ENCODE measurements around the gene PSMA6. TPM values are rescaled to one million over a fixed set of nuclear protein-coding genes. Genes with fewer than 3 reads are reported as not detected.
A peak's percentile ranks its signal among the peaks of the same experiment; 100 is the strongest.

The PSMA6 gene
- total and polyA plus RNA-seq, 2 of the 13 experiments (the other 11 are each of a cell fraction or from before 2014, with no cell fraction given) = 525 to 1,109 TPM

- no peak for TF ChIP-seq CSRNP2 (CRISPR knock-in tag; conservative IDR thresholded peaks at IDR 0.05; ENCODE audit: low read depth)
- TF ChIP-seq ZNF775 (CRISPR knock-in tag; IDR thresholded peaks at IDR 0.05; ENCODE audit: borderline replicate concordance) = no peak; the same call in 1 of the 2 replicates
- TF ChIP-seq ZNF704 (CRISPR knock-in tag; IDR thresholded peaks at IDR 0.05; ENCODE audit: borderline replicate concordance) = 0 out of 2 replicates have a peak, but pooled peaks have one; percentile 18
- TF ChIP-seq RCOR2 (CRISPR knock-in tag; IDR thresholded peaks at IDR 0.05) = peak; percentile 86; the same call in 1 of the 2 replicates
- TF ChIP-seq ZBTB14 (CRISPR knock-in tag; IDR thresholded peaks at IDR 0.05) = no peak; the same call in 1 of the 2 replicates
- TF ChIP-seq ZNF337 (CRISPR knock-in tag; IDR thresholded peaks at IDR 0.05; ENCODE audit: borderline replicate concordance, low read depth) = no peak
- TF ChIP-seq ADNP (CRISPR knock-in tag; IDR thresholded peaks at IDR 0.05) = no peak
- TF ChIP-seq ZNF17 (CRISPR knock-in tag; IDR thresholded peaks at IDR 0.05) = no peak
- TF ChIP-seq GLI4 (CRISPR knock-in tag; IDR thresholded peaks at IDR 0.05; ENCODE audit: borderline replicate concordance) = 0 out of 2 replicates have a peak, but pooled peaks have one; percentile 68
- peak; percentile 77; the same call in 1 of the 2 replicates for TF ChIP-seq ZNF556 (CRISPR knock-in tag; IDR thresholded peaks at IDR 0.05; ENCODE audit: borderline replicate concordance)
- peak; percentile 39 for TF ChIP-seq FOSL2 (CRISPR knock-in tag; IDR thresholded peaks at IDR 0.05)
- TF ChIP-seq IKZF1 (IDR thresholded peaks at IDR 0.05) = no peak
- TF ChIP-seq ZNF354B (CRISPR knock-in tag; IDR thresholded peaks at IDR 0.05) = peak; percentile 91; the same call in 1 of the 2 replicates
- no peak for TF ChIP-seq EED (CRISPR knock-in tag; IDR thresholded peaks at IDR 0.05)
- no peak; the same call in 1 of the 2 replicates for TF ChIP-seq SMYD3 (CRISPR knock-in tag; IDR thresholded peaks at IDR 0.05)
- TF ChIP-seq U2AF2 (IDR thresholded peaks at IDR 0.05; ENCODE audit: low read depth, low read length) = no peak
- TF ChIP-seq NR1H2 (CRISPR knock-in tag; IDR thresholded peaks at IDR 0.05; ENCODE audit: borderline replicate concordance, low read depth) = no peak
- TF ChIP-seq SETDB1 (CRISPR knock-in tag; IDR thresholded peaks at IDR 0.05; ENCODE audit: borderline replicate concordance) = no peak
- TF ChIP-seq ZBTB33 (CRISPR knock-in tag; IDR thresholded peaks at IDR 0.05) = no peak
Measured at GRCh38 chr14:35341751-35342488, 49.7 kb downstream of the PSMA6 start (continued).
